ENCODE results near the gene P4HA2. TPM values are rescaled to one million over a fixed set of nuclear protein-coding genes. Genes with fewer than 3 reads are reported as not detected.
A peak's percentile ranks its signal among the peaks of the same experiment; 100 is the strongest.

Gene P4HA2
- 3.6 TPM for polyA plus RNA-seq (2013, experiment 1 of 2)
- 6.5 TPM for polyA plus RNA-seq (2013, experiment 2 of 2)

DNA sequence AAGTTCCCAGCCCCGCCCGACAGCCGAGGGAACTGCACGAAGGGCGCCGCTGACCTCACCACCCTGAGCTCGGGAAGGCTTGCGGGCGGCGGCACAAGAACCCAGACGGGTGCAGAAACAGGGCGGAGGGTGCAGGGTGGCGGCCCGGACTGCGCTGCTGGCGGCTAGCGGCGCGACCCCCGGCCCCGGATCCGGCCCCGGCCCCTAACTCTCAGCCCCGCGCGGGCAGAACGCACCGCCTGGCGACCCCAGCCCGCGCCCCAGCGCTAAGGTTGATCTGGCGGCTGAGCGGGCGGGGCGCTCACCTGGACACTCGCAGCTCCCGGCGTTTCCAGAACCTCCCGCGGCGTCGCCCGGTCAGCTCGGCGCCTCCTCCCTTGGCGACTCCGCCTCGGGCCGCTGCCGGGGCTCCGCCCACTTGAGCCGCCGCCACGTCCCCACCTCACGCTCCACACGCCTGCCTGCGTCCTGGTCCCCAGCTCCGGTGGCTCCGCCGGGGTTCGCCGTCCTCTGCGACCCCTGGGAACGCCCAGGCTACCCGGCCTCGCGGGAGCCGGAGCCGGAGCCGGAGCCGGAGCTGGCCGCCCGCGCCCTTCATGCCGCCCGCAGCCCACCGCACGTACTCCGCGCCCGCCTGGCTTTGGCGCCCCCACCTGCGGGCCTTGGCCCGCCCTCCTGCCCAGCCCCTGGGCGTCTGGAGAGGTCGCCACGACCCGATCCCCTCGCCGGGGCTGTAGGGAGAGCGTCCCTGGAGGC, at the start of gene P4HA2:
Gene P4HA2, minus strand, starts transcription at position 369 of the 756 bp plus-strand sequence. CDS start 9,227 bp downstream, outside the sequence.
- peak within 1 kb of the TSS; percentile 80 for H3K9ac ChIP-seq (ENCODE audit: low read depth, low read length)
- under 1% methylated on average over 91 of the region's 92 CpGs for WGBS
- no peaks in the 10 kb centered on the region for H3K36me3 ChIP-seq (ENCODE audit: insufficient read depth, low read length)
- peaks cover 38% of the 10 kb centered on the region for H3K27me3 ChIP-seq (ENCODE audit: insufficient read depth, low read length)
- H3K4me3 ChIP-seq (ENCODE audit: low read length): peak within 1 kb of the TSS; percentile 70
- no peaks in the 10 kb centered on the region for H3K4me1 ChIP-seq (ENCODE audit: insufficient read depth, low read length)
- no peaks in the 10 kb centered on the region for H3K9me3 ChIP-seq (ENCODE audit: insufficient read depth, low read depth, low read length)
- H3K27ac ChIP-seq (ENCODE audit: low read depth, low read length): no peak within 1 kb of the TSS

DNA sequence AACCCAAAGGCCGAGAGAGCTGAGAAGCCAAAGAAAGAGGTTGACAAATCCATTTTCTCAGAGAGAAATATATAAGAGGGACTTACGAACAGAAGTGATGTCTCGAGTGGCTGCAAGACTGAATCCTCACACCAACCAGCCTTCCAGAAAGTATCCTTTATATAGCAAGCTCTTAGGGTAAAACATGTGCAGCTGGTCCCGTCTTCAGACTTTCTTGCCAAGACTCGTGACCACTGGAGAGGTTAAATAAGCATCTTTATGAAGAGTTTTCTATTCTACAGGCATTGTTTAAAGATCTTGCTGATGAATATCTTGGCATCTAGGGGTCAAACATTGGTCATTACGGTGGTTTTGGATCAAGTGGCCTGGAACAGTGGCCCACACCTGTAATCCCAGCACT, 49.6 kb upstream of the P4HA2 start:
- Histone ChIP-seq H3K9me3 (ENCODE audit: insufficient read depth, low read depth, low read length) (no peaks in the 10 kb centered on the region), H3K27me3 (ENCODE audit: insufficient read depth, low read length) (no peaks in the 10 kb centered on the region), H3K36me3 (ENCODE audit: insufficient read depth, low read length) (no peaks in the 10 kb centered on the region), H3K4me1 (ENCODE audit: insufficient read depth, low read length) (peaks cover 6% of the 10 kb centered on the region), H3K9ac (ENCODE audit: low read depth, low read length) (no peak overlapping the region), H3K4me3 (ENCODE audit: low read length) (no peak overlapping the region), H3K27ac (ENCODE audit: low read depth, low read length) (no peak overlapping the region)
- 90% methylated on average over 6 of the region's 6 CpGs for WGBS

DNA sequence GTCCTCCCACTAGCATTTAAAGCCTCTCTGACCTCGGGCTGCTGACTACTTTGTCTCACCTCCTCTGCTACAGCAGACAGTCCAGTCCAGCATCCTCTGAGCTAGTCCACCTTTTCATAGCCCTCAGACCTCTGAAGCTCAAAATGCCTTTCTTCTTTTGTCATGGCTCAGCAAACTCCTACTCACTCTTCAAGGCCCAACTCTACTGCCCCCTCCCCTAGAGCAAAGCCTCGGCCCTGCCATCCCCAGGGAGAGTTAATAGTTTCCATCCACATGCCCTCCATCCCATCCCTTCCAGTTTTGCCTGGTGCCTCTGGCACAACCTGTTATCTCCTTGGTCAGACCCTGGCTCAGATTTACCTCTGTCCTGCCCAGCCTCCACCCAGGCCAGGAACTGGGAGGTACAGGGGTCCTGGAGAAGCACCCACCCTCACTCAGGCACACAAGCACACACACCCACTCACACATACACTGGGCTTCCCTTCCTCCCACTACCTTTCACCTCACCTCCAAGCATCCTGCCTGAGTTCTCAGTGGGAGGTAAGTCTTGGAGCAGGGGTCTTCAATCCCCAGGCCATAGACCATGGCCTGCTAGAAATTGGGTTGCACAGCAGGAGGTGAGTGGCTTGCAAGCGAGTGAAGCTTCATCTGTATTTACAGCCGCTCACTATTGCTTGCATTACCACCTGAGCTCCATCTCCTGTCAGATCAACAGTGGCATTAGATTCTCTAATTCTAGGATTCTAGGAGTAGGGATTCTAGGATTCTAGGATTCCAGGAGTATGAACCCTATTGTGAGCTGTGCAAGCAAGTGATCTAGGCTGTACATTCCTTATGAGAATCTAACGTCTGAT, 47.9 kb upstream of the P4HA2 start:
- no peaks in the 10 kb centered on the region for H3K9me3 ChIP-seq (ENCODE audit: insufficient read depth, low read depth, low read length)
- H3K4me3 ChIP-seq (ENCODE audit: low read length): no peak overlapping the region
- H3K4me1 ChIP-seq (ENCODE audit: insufficient read depth, low read length): peaks cover 6% of the 10 kb centered on the region
- H3K9ac ChIP-seq (ENCODE audit: low read depth, low read length): no peak overlapping the region
- H3K36me3 ChIP-seq (ENCODE audit: insufficient read depth, low read length): no peaks in the 10 kb centered on the region
- 91% methylated on average over 5 of the region's 5 CpGs for WGBS
- H3K27me3 ChIP-seq (ENCODE audit: insufficient read depth, low read length): no peaks in the 10 kb centered on the region
- no peak overlapping the region for H3K27ac ChIP-seq (ENCODE audit: low read depth, low read length)

DNA sequence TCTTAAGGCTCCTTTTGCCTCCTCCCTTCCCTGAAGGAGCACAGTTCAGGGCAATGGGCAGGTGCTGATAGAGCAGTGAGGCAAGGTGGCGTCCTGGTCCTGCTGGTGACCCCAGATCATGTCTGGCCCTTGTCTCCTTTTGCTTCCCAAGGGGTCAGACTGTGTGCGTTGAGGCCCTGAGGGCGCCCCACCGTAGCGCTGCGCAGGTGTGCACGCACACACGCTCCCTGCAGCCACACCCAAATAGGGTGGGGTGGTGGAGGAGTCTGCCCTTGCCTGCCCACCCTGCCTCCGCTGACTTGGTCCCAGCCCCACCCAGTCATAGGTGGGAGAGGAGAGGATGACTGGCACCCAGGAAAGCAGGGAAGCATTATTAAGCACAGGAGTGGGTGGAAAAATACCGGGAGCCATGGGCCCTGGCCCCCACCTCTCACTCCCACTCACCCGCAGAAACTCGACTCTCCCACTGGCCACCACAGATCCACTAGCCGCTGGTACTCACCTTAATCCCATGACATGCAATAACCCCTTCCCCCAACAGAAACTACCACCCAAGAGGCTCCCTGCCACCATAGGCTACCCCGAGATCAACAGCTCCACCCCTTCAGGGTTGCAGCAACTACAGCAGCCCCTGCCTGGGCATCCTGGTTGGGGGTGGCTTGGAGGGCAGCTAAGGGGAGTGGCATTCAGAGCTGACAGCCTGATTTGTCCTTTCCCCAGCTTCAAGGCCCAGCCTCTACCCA, 46.6 kb upstream of the P4HA2 start:
- H3K4me1 ChIP-seq (ENCODE audit: insufficient read depth, low read length): peaks cover 6% of the 10 kb centered on the region
- no peaks in the 10 kb centered on the region for H3K9me3 ChIP-seq (ENCODE audit: insufficient read depth, low read depth, low read length)
- no peaks in the 10 kb centered on the region for H3K27me3 ChIP-seq (ENCODE audit: insufficient read depth, low read length)
- no peak overlapping the region for H3K4me3 ChIP-seq (ENCODE audit: low read length)
- no peaks in the 10 kb centered on the region for H3K36me3 ChIP-seq (ENCODE audit: insufficient read depth, low read length)
- WGBS: 93% methylated on average over 14 of the region's 14 CpGs
- no peak overlapping the region for H3K27ac ChIP-seq (ENCODE audit: low read depth, low read length)
- H3K9ac ChIP-seq (ENCODE audit: low read depth, low read length): no peak overlapping the region

GRCh38 chr5:132273631-132274030, 46.0 kb upstream of the P4HA2 start:
- Histone ChIP-seq H3K4me3 (ENCODE audit: low read length) (no peak overlapping the region), H3K27ac (ENCODE audit: low read depth, low read length) (no peak overlapping the region), H3K4me1 (ENCODE audit: insufficient read depth, low read length) (peaks cover 11% of the 10 kb centered on the region), H3K27me3 (ENCODE audit: insufficient read depth, low read length) (no peaks in the 10 kb centered on the region), H3K9me3 (ENCODE audit: insufficient read depth, low read depth, low read length) (no peaks in the 10 kb centered on the region), H3K9ac (ENCODE audit: low read depth, low read length) (no peak overlapping the region), H3K36me3 (ENCODE audit: insufficient read depth, low read length) (no peaks in the 10 kb centered on the region)
- WGBS: no CpG with 5 or more reads among the region's 2 CpGs

- H3K36me3 ChIP-seq (ENCODE audit: insufficient read depth, low read length): no peaks in the 10 kb centered on the region
- no peak overlapping the region; the same call in 1 of the 2 replicates for H3K9ac ChIP-seq (ENCODE audit: low read depth, low read length)
- no peaks in the 10 kb centered on the region for H3K27me3 ChIP-seq (ENCODE audit: insufficient read depth, low read length)
- 64% methylated on average over 37 of the region's 37 CpGs for WGBS
- H3K27ac ChIP-seq (ENCODE audit: low read depth, low read length): no peak overlapping the region
- peaks cover 6% of the 10 kb centered on the region; the same call in 1 of the 2 replicates for H3K4me1 ChIP-seq (ENCODE audit: insufficient read depth, low read length)
- no peaks in the 10 kb centered on the region for H3K9me3 ChIP-seq (ENCODE audit: insufficient read depth, low read depth, low read length)
- no peak overlapping the region for H3K4me3 ChIP-seq (ENCODE audit: low read length)
Measured at GRCh38 chr5:132272311-132273210, 44.9 kb upstream of the P4HA2 start.

DNA sequence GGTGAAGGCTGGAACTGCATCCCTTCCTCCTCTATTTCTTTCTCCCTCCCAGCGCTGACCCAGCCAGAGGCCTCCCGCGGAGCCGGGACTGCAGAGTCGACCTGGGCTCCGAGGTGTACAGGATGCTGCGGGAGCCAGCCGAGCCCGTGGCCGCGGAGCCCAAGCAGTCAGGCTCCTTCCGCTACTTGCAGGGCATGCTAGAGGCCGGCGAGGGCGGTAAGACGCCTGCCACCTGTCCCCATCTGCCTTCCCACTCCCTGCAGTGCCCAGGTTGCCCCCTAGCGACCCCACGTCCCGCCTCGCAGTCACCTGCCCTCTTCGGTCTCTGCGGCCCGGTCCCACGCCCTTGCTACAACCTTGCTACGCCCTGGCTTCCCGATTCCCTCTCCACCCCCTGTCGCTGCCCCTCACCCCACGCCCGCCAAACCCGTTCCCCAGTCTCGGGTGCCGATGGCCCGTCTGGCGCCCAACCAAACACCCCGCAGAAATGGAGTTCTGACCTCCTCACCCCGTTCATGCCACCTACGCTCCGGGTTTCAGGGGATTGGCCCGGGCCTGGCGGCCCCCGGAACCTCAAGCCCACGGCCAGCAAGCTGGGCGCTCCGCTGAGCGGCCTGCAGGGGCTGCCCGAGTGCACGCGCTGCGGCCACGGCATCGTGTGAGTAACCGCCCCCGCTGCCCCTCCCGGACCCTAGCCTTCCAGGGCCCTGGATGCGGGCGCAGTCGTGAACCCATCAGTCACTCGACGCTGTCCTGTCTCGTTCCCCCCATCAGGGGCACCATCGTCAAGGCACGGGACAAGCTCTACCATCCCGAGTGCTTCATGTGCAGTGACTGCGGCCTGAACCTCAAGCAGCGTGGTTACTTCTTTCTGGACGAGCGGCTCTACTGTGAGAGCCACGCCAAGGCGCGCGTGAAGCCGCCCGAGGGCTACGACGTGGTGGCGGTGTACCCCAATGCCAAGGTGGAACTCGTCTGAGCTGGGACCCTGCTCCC, 43.9 kb upstream of the P4HA2 start:
- Histone ChIP-seq H3K9me3 (ENCODE audit: insufficient read depth, low read depth, low read length) (no peaks in the 10 kb centered on the region), H3K36me3 (ENCODE audit: insufficient read depth, low read length) (no peaks in the 10 kb centered on the region), H3K4me1 (ENCODE audit: insufficient read depth, low read length) (peaks cover 6% of the 10 kb centered on the region; the same call in 1 of the 2 replicates), H3K4me3 (ENCODE audit: low read length) (no peak overlapping the region), H3K27ac (ENCODE audit: low read depth, low read length) (no peak overlapping the region), H3K27me3 (ENCODE audit: insufficient read depth, low read length) (no peaks in the 10 kb centered on the region), H3K9ac (ENCODE audit: low read depth, low read length) (no peak overlapping the region; the same call in 1 of the 2 replicates)
- WGBS: 94% methylated on average over 77 of the region's 77 CpGs

- Histone ChIP-seq H3K9me3 (ENCODE audit: insufficient read depth, low read depth, low read length) (no peaks in the 10 kb centered on the region), H3K9ac (ENCODE audit: low read depth, low read length) (no peak overlapping the region), H3K4me1 (ENCODE audit: insufficient read depth, low read length) (peaks cover 6% of the 10 kb centered on the region; the same call in 1 of the 2 replicates), H3K27ac (ENCODE audit: low read depth, low read length) (no peak overlapping the region), H3K4me3 (ENCODE audit: low read length) (no peak overlapping the region), H3K36me3 (ENCODE audit: insufficient read depth, low read length) (no peaks in the 10 kb centered on the region), H3K27me3 (ENCODE audit: insufficient read depth, low read length) (no peaks in the 10 kb centered on the region)
- 87% methylated on average over 5 of the region's 6 CpGs for WGBS
Measured at GRCh38 chr5:132270706-132271105, 43.1 kb upstream of the P4HA2 start.

- no peaks in the 10 kb centered on the region for H3K27me3 ChIP-seq (ENCODE audit: insufficient read depth, low read length)
- WGBS: 96% methylated on average over 1 of the region's 1 CpG
- H3K4me1 ChIP-seq (ENCODE audit: insufficient read depth, low read length): peaks cover 6% of the 10 kb centered on the region; the same call in 1 of the 2 replicates
- H3K9ac ChIP-seq (ENCODE audit: low read depth, low read length): no peak overlapping the region
- H3K9me3 ChIP-seq (ENCODE audit: insufficient read depth, low read depth, low read length): no peaks in the 10 kb centered on the region
- H3K27ac ChIP-seq (ENCODE audit: low read depth, low read length): no peak overlapping the region
- H3K4me3 ChIP-seq (ENCODE audit: low read length): no peak overlapping the region
- H3K36me3 ChIP-seq (ENCODE audit: insufficient read depth, low read length): no peaks in the 10 kb centered on the region
Measured at GRCh38 chr5:132270335-132270665, 42.6 kb upstream of the P4HA2 start.

All from HUES64 (cell line).